Gastroesophageal sphincter (tissue), 3 donors: ENCODE results near the gene TF.

Experiments used
- CTCF ChIP-seq, 4 experiments: fragments of 200-600 bp in 2 of 4; fragments of 450-650 bp in 2 of 4; sonication (generic) in 1 of 4; IDR thresholded peaks; one replicate each; pipeline ENCODE4 v1.5.1; 2017 to 2019; ENCODE audit warnings: antibody characterized with exemption in 4 of 4, mild to moderate bottlenecking in 2 of 4, moderate library complexity in 2 of 4
- EP300 ChIP-seq: sonication (generic); formaldehyde crosslinking; IDR thresholded peaks from one replicate; pipeline ENCODE4 v1.6.1; 2017; ENCODE audit warnings: antibody characterized with exemption, mild to moderate bottlenecking

GRCh38 chr3:133711013-133711412, 35.2 kb upstream of the TF start:
- TF ChIP-seq CTCF (IDR thresholded peaks at IDR 0.05) (no peak), EP300 (no peak)
